Brain microvascular endothelial cell (primary cell): ENCODE results near the gene ZBTB43.
"Not testable (repeated sequence)": the region's sequence is repeated elsewhere in the genome, so short reads cannot be mapped to it uniquely, and the experiment has no call there.

Source experiments
- DNase-seq: peaks from one replicate; pipeline ENCODE4 v3.0.0-alpha.2; 2020
- H3K27ac ChIP-seq: fragments of 250-450 bp; sonication (Bioruptor Pico); 2 replicates; pipeline ENCODE4 v1.5.1; 2020; ENCODE audit warnings: mild to moderate bottlenecking, moderate library complexity
- H3K27me3 ChIP-seq: fragments of 250-450 bp; sonication (Bioruptor Pico); replicated peaks from 2 replicates; pipeline ENCODE4 v1.5.1; 2020; ENCODE audit warnings: mild to moderate bottlenecking
- H3K36me3 ChIP-seq: fragments of 250-450 bp; sonication (Bioruptor Pico); replicated peaks from 2 replicates; pipeline ENCODE4 v1.5.1; 2020; ENCODE audit warnings: mild to moderate bottlenecking
- H3K4me3 ChIP-seq: 2 replicates; pipeline ENCODE4 v1.5.1; 2011; ENCODE audit warnings: low read depth, mild to moderate bottlenecking, control low read depth, low read length, moderate library complexity
- CTCF ChIP-seq: IDR thresholded peaks from 2 replicates; pipeline ENCODE4 v1.5.1; 2011; ENCODE audit warnings: low read depth, mild to moderate bottlenecking, moderate library complexity, low read length, control low read depth, inconsistent platforms; ENCODE audit errors: missing control alignments
- in situ Hi-C: cut with HindIII; loops from 2 replicates; pipeline ENCODE4 v1.10.0; 2017; ENCODE audit warnings: low sequenced_read_pairs, low pct_ligation_motif_present

Gene ZBTB43

DNA sequence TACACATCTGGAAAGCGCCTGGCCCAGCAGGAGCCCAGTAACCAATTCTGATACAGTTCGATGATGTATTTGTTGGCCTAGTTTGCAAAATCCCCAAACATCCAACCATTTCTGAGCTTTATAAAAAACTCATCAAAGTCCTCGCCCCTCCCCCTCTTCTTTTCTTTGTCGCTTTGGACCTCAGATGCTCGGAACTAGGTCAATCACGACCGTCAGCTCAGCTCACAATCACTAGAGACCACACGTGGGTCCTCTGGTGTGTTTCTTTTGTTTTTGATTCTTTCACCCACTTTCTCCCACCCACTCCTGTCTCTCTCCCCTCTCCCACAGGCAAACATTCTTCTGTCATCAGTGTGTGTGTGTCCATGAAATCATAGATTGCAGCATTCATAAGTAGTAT is 26.7 kb upstream of the ZBTB43 start:
- in situ Hi-C loops = no loop called here
- no peak for TF ChIP-seq CTCF
- no peak for DNase-seq
- no peaks in the 10 kb centered on the region for H3K36me3 ChIP-seq
- no peak overlapping the region for H3K27ac ChIP-seq
- peaks cover 1% of the 10 kb centered on the region for H3K27me3 ChIP-seq
- H3K4me3 ChIP-seq = no peak overlapping the region

- H3K36me3 ChIP-seq, DNase-seq, in situ Hi-C loops, H3K27ac ChIP-seq, H3K27me3 ChIP-seq, H3K4me3 ChIP-seq: not testable (repeated sequence)
These were observed 26.1 kb upstream of the ZBTB43 start for GRCh38 chr9:126778696-126779095.

DNA sequence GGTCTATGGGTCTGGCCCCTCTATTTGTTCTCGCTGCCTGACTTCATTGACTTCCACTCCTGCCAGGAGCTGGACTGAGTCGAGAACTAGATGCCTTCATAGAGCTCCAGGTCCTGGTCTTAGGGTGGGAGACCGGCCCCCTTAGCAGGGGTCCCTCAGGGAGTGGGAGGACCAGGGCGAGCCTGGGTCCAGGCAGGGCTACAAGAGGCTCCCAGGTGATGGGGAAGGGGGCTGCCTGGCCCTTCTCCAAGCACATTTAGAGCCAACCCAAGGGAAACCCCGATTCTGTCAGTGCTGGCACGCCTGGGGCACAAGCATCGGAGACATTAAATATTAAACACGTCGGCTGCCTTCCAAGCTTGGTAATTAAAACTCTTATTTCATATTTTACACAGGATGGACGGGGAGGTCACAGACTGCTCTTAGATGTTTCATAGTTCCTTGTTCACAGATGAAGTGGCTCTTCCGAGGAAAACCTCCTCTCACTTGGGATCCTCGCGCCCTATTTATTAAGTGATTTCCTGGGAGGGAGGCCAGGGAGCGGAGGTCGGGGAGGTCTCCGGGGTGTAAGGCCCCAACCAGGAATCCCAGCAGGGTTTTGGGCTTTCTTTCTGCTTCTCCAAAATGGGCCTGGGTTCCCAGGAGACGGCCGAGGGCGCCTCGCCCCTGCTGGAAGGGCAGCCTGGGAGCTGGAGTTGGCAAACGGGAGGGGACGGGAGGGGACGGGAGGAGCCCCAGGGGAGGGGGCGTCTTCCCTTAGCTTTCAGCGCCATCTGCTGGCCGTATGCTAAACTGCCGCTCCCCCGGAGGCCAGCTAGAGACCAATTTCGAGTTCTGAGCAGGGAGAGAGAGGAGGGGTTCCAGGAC is 23.4 kb upstream of the ZBTB43 start:
- in situ Hi-C loops = no loop called here
- DNase-seq = peak; percentile 67
- H3K27ac ChIP-seq = no peak overlapping the region
- H3K4me3 ChIP-seq = no peak overlapping the region
- no peaks in the 10 kb centered on the region for H3K36me3 ChIP-seq
- TF ChIP-seq CTCF = peak; percentile 94
- peaks cover 1% of the 10 kb centered on the region for H3K27me3 ChIP-seq

- H3K27ac ChIP-seq = no peak overlapping the region
- in situ Hi-C loops = no loop called here
These were observed 22.8 kb upstream of the ZBTB43 start for GRCh38 chr9:126782053-126782388.

GRCh38 chr9:126783949-126784348 is 20.9 kb upstream of the ZBTB43 start:
- no peak for DNase-seq
- H3K27me3 ChIP-seq = no peaks in the 10 kb centered on the region
- in situ Hi-C loops = no loop called here
- H3K4me3 ChIP-seq = no peak overlapping the region
- no peak overlapping the region for H3K27ac ChIP-seq
- no peaks in the 10 kb centered on the region for H3K36me3 ChIP-seq
- no peak for TF ChIP-seq CTCF

More at GRCh38 chr9:126782053-126782388, 22.8 kb upstream of the ZBTB43 start:
- DNase-seq = no peak
- peaks cover 1% of the 10 kb centered on the region for H3K27me3 ChIP-seq
- no peaks in the 10 kb centered on the region for H3K36me3 ChIP-seq
- TF ChIP-seq CTCF = no peak
- no peak overlapping the region for H3K4me3 ChIP-seq

GRCh38 chr9:126784401-126784800 is 20.4 kb upstream of the ZBTB43 start:
- no peak overlapping the region for H3K4me3 ChIP-seq
- H3K36me3 ChIP-seq = no peaks in the 10 kb centered on the region
- DNase-seq = no peak
- no peaks in the 10 kb centered on the region for H3K27me3 ChIP-seq
- H3K27ac ChIP-seq = no peak overlapping the region
- TF ChIP-seq CTCF = no peak
- in situ Hi-C loops = no loop called here

- in situ Hi-C loops, H3K4me3 ChIP-seq, H3K36me3 ChIP-seq, H3K27me3 ChIP-seq, H3K27ac ChIP-seq, DNase-seq: not testable (repeated sequence)
These were observed 20.0 kb upstream of the ZBTB43 start for GRCh38 chr9:126784841-126785240.
